ENCODE data around the gene HOXC4. TPM values are rescaled to one million over a fixed set of nuclear protein-coding genes. Genes with fewer than 3 reads are reported as not detected.

HOXC4 gene
- total RNA-seq = not detected in 2 replicates

- intact Hi-C loops (cut with micrococcal nuclease) = loop anchor here (5.0 kb wide), 3 partner anchors 67 to 117 kb away; partner anchors contain the start of genes HOXC10 and HOXC13
Measured at GRCh38 chr12:54053751-54054741, at the start of gene HOXC4. Gene HOXC4, plus strand, starts transcription at chr12:54053835. Its CDS starts 88 bp downstream, at chr12:54053923.

GRCh38 chr12:54004063-54004840 is 49.4 kb upstream of the HOXC4 start:
- intact Hi-C loops (cut with micrococcal nuclease) = no loop called here

- intact Hi-C loops (cut with micrococcal nuclease) = no loop called here
Measured at GRCh38 chr12:54004841-54005530, 48.6 kb upstream of the HOXC4 start.

GRCh38 chr12:54005531-54005852 is 48.1 kb upstream of the HOXC4 start:
- intact Hi-C loops (cut with micrococcal nuclease) = no loop called here

GRCh38 chr12:54005853-54006558 is 47.6 kb upstream of the HOXC4 start:
- intact Hi-C loops (cut with micrococcal nuclease) = loop anchor here (1.0 kb wide), 3 partner anchors 185 to 202 kb away; no protein-coding TSS in a partner anchor

- intact Hi-C loops (cut with micrococcal nuclease) = loop anchor here (1.0 kb wide), 3 partner anchors 185 to 202 kb away; no protein-coding TSS in a partner anchor
Measured at GRCh38 chr12:54006559-54007220, 46.9 kb upstream of the HOXC4 start.

GRCh38 chr12:54007538-54008259 is 45.9 kb upstream of the HOXC4 start:
- intact Hi-C loops (cut with micrococcal nuclease) = no loop called here

GRCh38 chr12:54008260-54008552 is 45.4 kb upstream of the HOXC4 start:
- intact Hi-C loops (cut with micrococcal nuclease) = no loop called here

GRCh38 chr12:54009171-54010052 is 44.2 kb upstream of the HOXC4 start:
- intact Hi-C loops (cut with micrococcal nuclease) = no loop called here

GRCh38 chr12:54010053-54010971 is 43.3 kb upstream of the HOXC4 start:
- intact Hi-C loops (cut with micrococcal nuclease) = no loop called here

- intact Hi-C loops (cut with micrococcal nuclease) = no loop called here
Measured at GRCh38 chr12:54010972-54011664, 42.5 kb upstream of the HOXC4 start.

GRCh38 chr12:54011665-54012532 is 41.7 kb upstream of the HOXC4 start:
- intact Hi-C loops (cut with micrococcal nuclease) = no loop called here

- intact Hi-C loops (cut with micrococcal nuclease) = no loop called here
Measured at GRCh38 chr12:54012631-54013409, 40.8 kb upstream of the HOXC4 start.

- intact Hi-C loops (cut with micrococcal nuclease) = no loop called here
Measured at GRCh38 chr12:54014377-54015017, 39.1 kb upstream of the HOXC4 start.
